HepG2 (cell line): ENCODE data around the gene CCM2L. TPM values are rescaled to one million over a fixed set of nuclear protein-coding genes. Genes with fewer than 3 reads are reported as not detected.

Experiments used
- ATAD3A ChIP-seq: sonication (generic); formaldehyde crosslinking; IDR thresholded peaks from 2 replicates; pipeline ENCODE4 v1.4.0; 2020; ENCODE audit warnings: missing genetic modification reagents
- BCL6 ChIP-seq: IDR thresholded peaks from 2 replicates; pipeline ENCODE4 v1.6.1; 2016; ENCODE audit warnings: missing genetic modification reagents, missing compliant biosample characterization
- CREB1 ChIP-seq, 2 experiments: fragments of 450-650 bp in 1 of 2; IDR thresholded peaks; 2 replicates each; pipeline ENCODE4 v1.6.1; 2016 to 2017; ENCODE audit warnings: control low read depth in 1 of 2, mild to moderate bottlenecking in 1 of 2, missing compliant biosample characterization in 1 of 2, missing genetic modification characterization in 1 of 2
- ERF ChIP-seq: IDR thresholded peaks from 2 replicates; pipeline ENCODE4 v1.6.1; 2018; ENCODE audit warnings: missing biosample characterization, missing genetic modification reagents
- GATAD1 ChIP-seq: IDR thresholded peaks from 2 replicates; pipeline ENCODE4 v1.6.1; 2016; ENCODE audit warnings: missing genetic modification reagents, missing compliant biosample characterization
- KLF11 ChIP-seq: IDR thresholded peaks from 2 replicates; pipeline ENCODE4 v1.6.1; 2016; ENCODE audit warnings: missing compliant biosample characterization
- MEIS1 ChIP-seq: sonication (generic); formaldehyde crosslinking; IDR thresholded peaks from 2 replicates; pipeline ENCODE4 v1.9.0; 2021; ENCODE audit warnings: mild to moderate bottlenecking, missing genetic modification reagents, moderate library complexity, borderline replicate concordance
- SP1 ChIP-seq, 2 experiments: fragments of 450-650 bp in 1 of 2; sonication (generic) in 1 of 2; formaldehyde crosslinking in 1 of 2; IDR thresholded peaks; 2 replicates each; pipeline versions ENCODE4 v1.4.0 to v1.6.1; 2016 to 2020; ENCODE audit warnings: missing genetic modification reagents in 1 of 2
- YEATS2 ChIP-seq: sonication (generic); formaldehyde crosslinking; IDR thresholded peaks from 2 replicates; pipeline ENCODE4 v1.4.0; 2020; ENCODE audit warnings: missing genetic modification reagents, borderline replicate concordance
- ZFP41 ChIP-seq: sonication (generic); formaldehyde crosslinking; IDR thresholded peaks from 2 replicates; pipeline ENCODE4 v1.4.0; 2020; ENCODE audit warnings: mild to moderate bottlenecking, missing genetic modification reagents, borderline replicate concordance
- ZNF326 ChIP-seq: sonication (generic); formaldehyde crosslinking; IDR thresholded peaks from 2 replicates; pipeline ENCODE4 v1.4.0; 2020; ENCODE audit warnings: missing genetic modification reagents, borderline replicate concordance
- ZNF354B ChIP-seq: sonication (generic); formaldehyde crosslinking; IDR thresholded peaks from 2 replicates; pipeline ENCODE4 v1.8.0; 2022; ENCODE audit warnings: mild to moderate bottlenecking, missing genetic modification reagents
- ZNF75D ChIP-seq: sonication (generic); formaldehyde crosslinking; IDR thresholded peaks from 2 replicates; pipeline ENCODE4 v1.8.1; 2023; ENCODE audit warnings: missing genetic modification reagents, mild to moderate bottlenecking, borderline replicate concordance
- ZNF816 ChIP-seq: sonication (generic); formaldehyde crosslinking; IDR thresholded peaks from 2 replicates; pipeline ENCODE4 v1.8.0; 2022; ENCODE audit warnings: missing genetic modification reagents, mild to moderate bottlenecking, borderline replicate concordance
- ZNF83 ChIP-seq: sonication (generic); formaldehyde crosslinking; IDR thresholded peaks from 2 replicates; pipeline ENCODE4 v1.4.0; 2020; ENCODE audit warnings: missing genetic modification reagents, mild to moderate bottlenecking, borderline replicate concordance
- polyA plus RNA-seq, 8 experiments: library from polyadenylated mRNA; depleted of rRNA in 3 of 8; stranded (reverse) in 7 of 8; unstranded in 1 of 8; fragments of >200 nt; fragmentation: Illumina TruSeq in 4 of 8; extraction: Trizol in 4 of 8; gene quantifications; 2 replicates each; pipeline versions ENCODE4 v1.2.1 to v1.2.3, GENCODE V29; 2011 to 2016; ENCODE audit warnings: low read depth in 4 of 8, missing spikeins in 1 of 8, mixed read lengths in 1 of 8; ENCODE audit not compliant: insufficient read depth in 1 of 8
- total RNA-seq, 5 experiments: library from RNA; depleted of rRNA; stranded (reverse); fragments of >200 nt; fragmentation: Illumina TruSeq; extraction: Trizol; gene quantifications; 2 replicates each; pipeline ENCODE4 v1.2.3, GENCODE V29; 2016; ENCODE audit warnings: low read depth in 1 of 5
- TF ChIP-seq, protein P1 (sequence below): sonication (generic); formaldehyde crosslinking; conservative IDR thresholded peaks from 2 replicates; pipeline ENCODE4 v1.5.0; 2020; ENCODE audit warnings: missing genetic modification reagents
- TF ChIP-seq, protein P2 (sequence below): sonication (generic); formaldehyde crosslinking; IDR thresholded peaks from 2 replicates; pipeline ENCODE4 v1.4.0; 2020; ENCODE audit warnings: missing genetic modification reagents
- TF ChIP-seq, protein P3 (sequence below): sonication (generic); formaldehyde crosslinking; IDR thresholded peaks from 2 replicates; pipeline ENCODE4 v1.4.0; 2020; ENCODE audit warnings: missing genetic modification reagents
- TF ChIP-seq, protein P4 (sequence below): sonication (generic); formaldehyde crosslinking; IDR thresholded peaks from 2 replicates; pipeline ENCODE4 v1.5.0; 2020; ENCODE audit warnings: missing genetic modification reagents

The CCM2L gene
- total and polyA plus RNA-seq, 2 of the 13 experiments (the other 11 are each of a cell fraction or from before 2014, with no cell fraction given): 0.15 TPM; not detected in 1

DNA sequence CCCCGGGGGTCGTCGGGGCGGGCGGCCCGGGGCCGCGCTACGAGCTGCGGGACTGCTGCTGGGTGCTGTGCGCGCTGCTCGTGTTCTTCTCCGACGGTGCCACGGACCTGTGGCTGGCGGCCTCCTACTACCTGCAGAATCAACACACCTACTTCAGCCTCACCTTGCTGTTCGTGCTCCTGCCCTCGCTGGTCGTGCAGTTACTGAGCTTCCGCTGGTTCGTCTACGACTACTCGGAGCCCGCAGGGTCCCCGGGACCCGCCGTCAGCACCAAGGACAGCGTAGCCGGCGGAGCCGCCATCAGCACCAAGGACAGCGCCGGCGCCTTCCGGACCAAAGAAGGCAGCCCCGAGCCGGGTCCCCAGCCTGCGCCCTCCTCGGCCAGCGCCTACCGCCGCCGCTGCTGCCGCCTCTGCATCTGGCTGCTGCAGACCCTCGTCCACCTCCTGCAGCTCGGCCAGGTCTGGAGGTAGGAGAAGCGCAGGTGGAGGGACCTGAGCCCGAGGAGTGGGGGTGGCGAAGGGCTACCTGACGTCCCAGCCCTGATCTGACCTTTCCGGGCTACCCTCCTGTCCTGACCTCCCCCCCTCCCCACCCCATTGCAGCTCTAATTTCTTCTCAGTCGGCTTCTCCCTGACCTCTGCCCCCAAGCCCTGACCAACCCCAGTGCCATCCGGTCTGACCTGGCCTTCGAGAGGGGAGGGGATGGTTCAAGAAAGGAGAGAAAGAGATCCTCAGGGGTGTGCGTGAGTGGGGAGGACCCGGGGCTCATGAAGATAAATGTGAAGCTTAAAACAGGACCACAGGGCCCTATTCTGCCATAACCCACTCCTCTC lies 41.7 kb upstream of the CCM2L start (continued):
- TF ChIP-seq, protein P1, sequence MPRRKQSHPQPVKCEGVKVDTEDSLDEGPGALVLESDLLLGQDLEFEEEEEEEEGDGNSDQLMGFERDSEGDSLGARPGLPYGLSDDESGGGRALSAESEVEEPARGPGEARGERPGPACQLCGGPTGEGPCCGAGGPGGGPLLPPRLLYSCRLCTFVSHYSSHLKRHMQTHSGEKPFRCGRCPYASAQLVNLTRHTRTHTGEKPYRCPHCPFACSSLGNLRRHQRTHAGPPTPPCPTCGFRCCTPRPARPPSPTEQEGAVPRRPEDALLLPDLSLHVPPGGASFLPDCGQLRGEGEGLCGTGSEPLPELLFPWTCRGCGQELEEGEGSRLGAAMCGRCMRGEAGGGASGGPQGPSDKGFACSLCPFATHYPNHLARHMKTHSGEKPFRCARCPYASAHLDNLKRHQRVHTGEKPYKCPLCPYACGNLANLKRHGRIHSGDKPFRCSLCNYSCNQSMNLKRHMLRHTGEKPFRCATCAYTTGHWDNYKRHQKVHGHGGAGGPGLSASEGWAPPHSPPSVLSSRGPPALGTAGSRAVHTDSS (CRISPR knock-in tag): no peak
- TF ChIP-seq ERF (CRISPR knock-in tag): peak; percentile 100
- TF ChIP-seq, protein P2, sequence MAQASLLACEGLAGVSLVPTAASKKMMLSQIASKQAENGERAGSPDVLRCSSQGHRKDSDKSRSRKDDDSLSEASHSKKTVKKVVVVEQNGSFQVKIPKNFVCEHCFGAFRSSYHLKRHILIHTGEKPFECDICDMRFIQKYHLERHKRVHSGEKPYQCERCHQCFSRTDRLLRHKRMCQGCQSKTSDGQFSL (CRISPR knock-in tag): peak; percentile 99
- peak; percentile 100 for TF ChIP-seq ZNF354B
- no peak for TF ChIP-seq SP1 (IDR thresholded peaks at IDR 0.05)
- TF ChIP-seq SP1 (CRISPR knock-in tag; IDR thresholded peaks at IDR 0.05): peak; percentile 98
- TF ChIP-seq MEIS1 (CRISPR knock-in tag): peak; percentile 100
- TF ChIP-seq GATAD1 (CRISPR knock-in tag): peak; percentile 96
- no peak for TF ChIP-seq CREB1 (IDR thresholded peaks at IDR 0.05)
- TF ChIP-seq CREB1 (CRISPR knock-in tag; IDR thresholded peaks at IDR 0.05): no peak
- TF ChIP-seq ZNF816 (CRISPR knock-in tag): peak; percentile 100
- peak; percentile 100 for TF ChIP-seq ZNF83 (CRISPR knock-in tag)
- TF ChIP-seq, protein P3, sequence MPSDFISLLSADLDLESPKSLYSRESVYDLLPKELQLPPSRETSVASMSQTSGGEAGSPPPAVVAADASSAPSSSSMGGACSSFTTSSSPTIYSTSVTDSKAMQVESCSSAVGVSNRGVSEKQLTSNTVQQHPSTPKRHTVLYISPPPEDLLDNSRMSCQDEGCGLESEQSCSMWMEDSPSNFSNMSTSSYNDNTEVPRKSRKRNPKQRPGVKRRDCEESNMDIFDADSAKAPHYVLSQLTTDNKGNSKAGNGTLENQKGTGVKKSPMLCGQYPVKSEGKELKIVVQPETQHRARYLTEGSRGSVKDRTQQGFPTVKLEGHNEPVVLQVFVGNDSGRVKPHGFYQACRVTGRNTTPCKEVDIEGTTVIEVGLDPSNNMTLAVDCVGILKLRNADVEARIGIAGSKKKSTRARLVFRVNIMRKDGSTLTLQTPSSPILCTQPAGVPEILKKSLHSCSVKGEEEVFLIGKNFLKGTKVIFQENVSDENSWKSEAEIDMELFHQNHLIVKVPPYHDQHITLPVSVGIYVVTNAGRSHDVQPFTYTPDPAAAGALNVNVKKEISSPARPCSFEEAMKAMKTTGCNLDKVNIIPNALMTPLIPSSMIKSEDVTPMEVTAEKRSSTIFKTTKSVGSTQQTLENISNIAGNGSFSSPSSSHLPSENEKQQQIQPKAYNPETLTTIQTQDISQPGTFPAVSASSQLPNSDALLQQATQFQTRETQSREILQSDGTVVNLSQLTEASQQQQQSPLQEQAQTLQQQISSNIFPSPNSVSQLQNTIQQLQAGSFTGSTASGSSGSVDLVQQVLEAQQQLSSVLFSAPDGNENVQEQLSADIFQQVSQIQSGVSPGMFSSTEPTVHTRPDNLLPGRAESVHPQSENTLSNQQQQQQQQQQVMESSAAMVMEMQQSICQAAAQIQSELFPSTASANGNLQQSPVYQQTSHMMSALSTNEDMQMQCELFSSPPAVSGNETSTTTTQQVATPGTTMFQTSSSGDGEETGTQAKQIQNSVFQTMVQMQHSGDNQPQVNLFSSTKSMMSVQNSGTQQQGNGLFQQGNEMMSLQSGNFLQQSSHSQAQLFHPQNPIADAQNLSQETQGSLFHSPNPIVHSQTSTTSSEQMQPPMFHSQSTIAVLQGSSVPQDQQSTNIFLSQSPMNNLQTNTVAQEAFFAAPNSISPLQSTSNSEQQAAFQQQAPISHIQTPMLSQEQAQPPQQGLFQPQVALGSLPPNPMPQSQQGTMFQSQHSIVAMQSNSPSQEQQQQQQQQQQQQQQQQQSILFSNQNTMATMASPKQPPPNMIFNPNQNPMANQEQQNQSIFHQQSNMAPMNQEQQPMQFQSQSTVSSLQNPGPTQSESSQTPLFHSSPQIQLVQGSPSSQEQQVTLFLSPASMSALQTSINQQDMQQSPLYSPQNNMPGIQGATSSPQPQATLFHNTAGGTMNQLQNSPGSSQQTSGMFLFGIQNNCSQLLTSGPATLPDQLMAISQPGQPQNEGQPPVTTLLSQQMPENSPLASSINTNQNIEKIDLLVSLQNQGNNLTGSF: peak; percentile 100
- TF ChIP-seq ZNF75D (CRISPR knock-in tag): peak; percentile 100
- TF ChIP-seq, protein P4, sequence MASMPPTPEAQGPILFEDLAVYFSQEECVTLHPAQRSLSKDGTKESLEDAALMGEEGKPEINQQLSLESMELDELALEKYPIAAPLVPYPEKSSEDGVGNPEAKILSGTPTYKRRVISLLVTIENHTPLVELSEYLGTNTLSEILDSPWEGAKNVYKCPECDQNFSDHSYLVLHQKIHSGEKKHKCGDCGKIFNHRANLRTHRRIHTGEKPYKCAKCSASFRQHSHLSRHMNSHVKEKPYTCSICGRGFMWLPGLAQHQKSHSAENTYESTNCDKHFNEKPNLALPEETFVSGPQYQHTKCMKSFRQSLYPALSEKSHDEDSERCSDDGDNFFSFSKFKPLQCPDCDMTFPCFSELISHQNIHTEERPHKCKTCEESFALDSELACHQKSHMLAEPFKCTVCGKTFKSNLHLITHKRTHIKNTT (CRISPR knock-in tag): no peak
- TF ChIP-seq BCL6 (CRISPR knock-in tag): peak; percentile 99
- peak; percentile 100 for TF ChIP-seq ZNF326 (CRISPR knock-in tag)
- TF ChIP-seq YEATS2 (CRISPR knock-in tag): peak; percentile 100
- peak; percentile 100 for TF ChIP-seq ATAD3A (CRISPR knock-in tag)
- TF ChIP-seq ZFP41: peak; percentile 100
- peak; percentile 100 for TF ChIP-seq KLF11
